Subcutaneous adipose tissue (tissue), 4 donors: ENCODE data around the gene CCDC196. TPM values are rescaled to one million over a fixed set of nuclear protein-coding genes. Genes with fewer than 3 reads are reported as not detected.

Experiments used
- total RNA-seq, 4 donors: library from RNA; depleted of rRNA; stranded (reverse); fragments of >200 nt; gene quantifications; one replicate each; pipeline ENCODE4 v1.1.0, GENCODE V29; 2016
- TF ChIP-seq, protein P1 (sequence below): fragments of 450-650 bp; IDR thresholded peaks from one replicate; pipeline ENCODE4 v1.5.1; 2016; ENCODE audit warnings: low read depth, mild to moderate bottlenecking, control low read depth, antibody characterized with exemption, moderate library complexity

Gene CCDC196
- total RNA-seq, 4 donors from 2014 or later: not detected

DNA sequence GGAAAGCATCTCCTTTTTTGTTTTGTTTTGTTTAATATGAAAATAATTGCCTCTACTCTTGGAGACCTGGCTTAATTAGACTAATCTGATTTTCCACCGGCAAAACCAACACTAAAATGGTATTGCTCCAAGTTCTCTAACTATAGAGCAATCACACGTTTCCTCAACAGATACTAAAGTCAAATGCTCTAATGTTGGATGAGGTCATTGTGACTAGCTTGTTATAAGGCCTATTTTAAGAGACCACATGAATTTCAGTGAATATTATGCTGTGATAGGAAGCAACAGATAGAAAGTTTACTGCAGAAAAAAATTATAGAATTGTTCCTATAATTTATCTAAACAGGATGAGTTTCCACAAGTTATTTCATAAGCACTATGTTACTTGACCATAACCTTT is 3.3 kb upstream of the CCDC196 start:
- TF ChIP-seq, protein P1, sequence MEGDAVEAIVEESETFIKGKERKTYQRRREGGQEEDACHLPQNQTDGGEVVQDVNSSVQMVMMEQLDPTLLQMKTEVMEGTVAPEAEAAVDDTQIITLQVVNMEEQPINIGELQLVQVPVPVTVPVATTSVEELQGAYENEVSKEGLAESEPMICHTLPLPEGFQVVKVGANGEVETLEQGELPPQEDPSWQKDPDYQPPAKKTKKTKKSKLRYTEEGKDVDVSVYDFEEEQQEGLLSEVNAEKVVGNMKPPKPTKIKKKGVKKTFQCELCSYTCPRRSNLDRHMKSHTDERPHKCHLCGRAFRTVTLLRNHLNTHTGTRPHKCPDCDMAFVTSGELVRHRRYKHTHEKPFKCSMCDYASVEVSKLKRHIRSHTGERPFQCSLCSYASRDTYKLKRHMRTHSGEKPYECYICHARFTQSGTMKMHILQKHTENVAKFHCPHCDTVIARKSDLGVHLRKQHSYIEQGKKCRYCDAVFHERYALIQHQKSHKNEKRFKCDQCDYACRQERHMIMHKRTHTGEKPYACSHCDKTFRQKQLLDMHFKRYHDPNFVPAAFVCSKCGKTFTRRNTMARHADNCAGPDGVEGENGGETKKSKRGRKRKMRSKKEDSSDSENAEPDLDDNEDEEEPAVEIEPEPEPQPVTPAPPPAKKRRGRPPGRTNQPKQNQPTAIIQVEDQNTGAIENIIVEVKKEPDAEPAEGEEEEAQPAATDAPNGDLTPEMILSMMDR: no peak

DNA sequence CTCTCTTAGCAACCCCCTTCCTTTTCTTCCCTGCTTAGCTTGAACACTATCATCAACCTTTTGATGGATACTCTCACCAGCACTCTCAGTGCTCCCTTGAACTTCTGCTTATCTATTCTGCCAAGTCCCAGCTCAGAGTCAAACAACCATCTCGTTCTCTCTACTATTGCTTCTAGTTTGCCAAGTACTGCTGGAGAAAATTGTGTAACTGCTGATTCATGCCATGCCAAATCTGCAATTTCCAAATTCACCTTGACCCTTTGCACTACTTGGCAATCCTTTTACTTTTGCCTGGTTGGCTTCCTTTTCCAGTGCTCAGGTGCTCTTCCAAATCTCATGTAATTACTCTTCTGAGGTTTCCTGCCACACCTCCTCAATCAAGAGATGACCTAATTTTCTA is 2.8 kb upstream of the CCDC196 start:
- TF ChIP-seq, protein P1: no peak

DNA sequence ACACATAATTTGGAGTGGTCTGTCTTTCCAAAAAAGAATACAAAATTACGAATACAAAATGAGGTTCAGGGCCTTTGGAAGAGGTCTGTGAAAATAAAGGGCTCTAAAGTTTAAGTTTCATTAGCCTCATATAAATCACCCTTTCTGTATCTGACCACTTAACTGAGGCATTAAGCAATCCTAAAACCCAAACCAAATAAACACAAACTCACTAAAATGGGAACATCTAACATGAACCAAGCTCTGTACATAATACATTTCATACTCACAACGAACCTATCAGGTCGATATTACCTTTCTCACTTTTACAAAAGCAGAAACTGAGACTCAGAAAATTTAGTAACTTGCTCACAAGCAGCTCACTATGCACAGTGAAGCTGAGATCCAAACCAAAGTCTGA is 1.1 kb upstream of the CCDC196 start:
- TF ChIP-seq, protein P1: no peak

DNA sequence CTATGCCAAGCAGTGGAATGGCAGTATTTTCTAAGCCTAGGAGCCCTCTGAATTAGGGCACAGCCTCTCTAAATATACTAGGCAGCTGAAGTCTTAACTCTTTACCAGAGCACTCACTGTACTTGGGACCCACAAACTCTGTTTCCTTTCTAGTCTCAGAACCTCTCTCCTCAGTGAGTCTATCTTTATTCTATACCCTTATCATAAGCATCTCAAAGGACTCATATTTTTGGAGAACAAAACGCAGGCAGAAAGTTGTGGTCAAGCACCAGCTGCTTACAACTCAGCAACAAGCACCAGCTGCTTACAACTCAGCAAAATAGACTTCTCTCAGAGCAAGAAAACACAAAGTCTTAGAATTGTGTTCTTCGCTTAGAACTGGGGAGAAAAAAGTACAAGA is 993 bp downstream of the CCDC196 start:
- TF ChIP-seq, protein P1: no peak

DNA sequence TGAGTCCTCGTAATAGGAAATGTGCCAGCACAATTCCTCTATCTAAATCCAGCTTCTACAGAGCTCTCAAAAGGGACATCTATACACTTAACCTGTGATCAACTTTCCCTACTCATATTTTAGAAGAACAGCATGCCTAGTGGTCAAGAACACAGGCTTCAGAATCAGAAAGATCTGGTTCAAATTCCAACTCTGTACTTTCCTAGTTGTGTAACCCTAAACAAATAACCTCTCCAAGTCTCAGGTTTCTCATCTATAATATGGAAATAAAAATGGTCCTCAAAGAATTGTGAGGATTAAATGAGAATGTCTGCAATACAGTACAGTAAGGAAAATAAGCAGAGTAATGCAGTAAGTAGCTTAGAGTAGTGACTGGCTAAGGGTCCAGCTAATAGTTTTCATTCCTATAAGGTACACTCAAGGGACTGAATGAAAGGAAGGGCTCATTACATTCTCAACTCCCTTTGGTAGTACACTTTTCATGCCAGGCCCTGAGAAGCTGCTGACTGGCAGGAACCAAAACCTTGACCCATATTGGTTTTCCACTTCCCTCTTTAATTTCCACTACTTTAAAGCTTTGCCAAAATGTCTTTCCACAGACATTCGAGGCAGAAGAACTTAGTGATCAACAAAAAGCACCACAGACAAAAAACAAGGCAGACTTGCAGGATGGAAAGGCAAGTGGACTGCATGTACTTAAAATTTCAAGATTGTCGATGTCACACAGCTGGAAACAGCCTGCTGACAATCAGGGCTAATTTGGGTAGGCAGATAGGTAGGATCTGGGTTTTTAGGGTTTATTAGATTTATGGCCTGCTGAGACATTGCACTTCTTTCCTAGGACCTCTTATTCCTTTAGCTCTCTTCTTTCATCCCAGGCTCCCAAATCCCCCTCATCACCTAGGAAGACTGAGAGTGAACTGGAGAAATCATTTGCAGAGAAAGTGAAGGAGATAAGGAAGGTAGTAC is 4.3 kb downstream of the CCDC196 start:
- TF ChIP-seq, protein P1: no peak

DNA sequence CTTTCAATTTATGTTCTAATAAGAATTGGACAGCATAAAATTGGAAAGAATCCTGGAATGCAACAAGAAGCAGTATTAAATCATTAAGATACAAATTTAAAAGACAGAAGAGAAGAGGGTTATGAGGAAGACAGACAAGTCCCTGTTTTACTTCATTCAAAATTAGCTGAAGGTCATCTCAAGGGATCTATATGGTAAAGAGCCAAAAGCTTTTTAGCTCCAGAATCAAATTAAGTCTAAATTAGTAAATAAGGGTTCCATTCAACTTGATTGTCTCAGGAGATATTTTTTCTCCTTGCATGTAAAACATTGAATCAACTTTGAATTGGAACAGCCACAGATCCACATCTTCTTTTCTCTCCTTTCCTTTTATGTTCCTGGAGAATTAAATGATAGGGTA is 7.6 kb downstream of the CCDC196 start:
- TF ChIP-seq, protein P1: no peak

DNA sequence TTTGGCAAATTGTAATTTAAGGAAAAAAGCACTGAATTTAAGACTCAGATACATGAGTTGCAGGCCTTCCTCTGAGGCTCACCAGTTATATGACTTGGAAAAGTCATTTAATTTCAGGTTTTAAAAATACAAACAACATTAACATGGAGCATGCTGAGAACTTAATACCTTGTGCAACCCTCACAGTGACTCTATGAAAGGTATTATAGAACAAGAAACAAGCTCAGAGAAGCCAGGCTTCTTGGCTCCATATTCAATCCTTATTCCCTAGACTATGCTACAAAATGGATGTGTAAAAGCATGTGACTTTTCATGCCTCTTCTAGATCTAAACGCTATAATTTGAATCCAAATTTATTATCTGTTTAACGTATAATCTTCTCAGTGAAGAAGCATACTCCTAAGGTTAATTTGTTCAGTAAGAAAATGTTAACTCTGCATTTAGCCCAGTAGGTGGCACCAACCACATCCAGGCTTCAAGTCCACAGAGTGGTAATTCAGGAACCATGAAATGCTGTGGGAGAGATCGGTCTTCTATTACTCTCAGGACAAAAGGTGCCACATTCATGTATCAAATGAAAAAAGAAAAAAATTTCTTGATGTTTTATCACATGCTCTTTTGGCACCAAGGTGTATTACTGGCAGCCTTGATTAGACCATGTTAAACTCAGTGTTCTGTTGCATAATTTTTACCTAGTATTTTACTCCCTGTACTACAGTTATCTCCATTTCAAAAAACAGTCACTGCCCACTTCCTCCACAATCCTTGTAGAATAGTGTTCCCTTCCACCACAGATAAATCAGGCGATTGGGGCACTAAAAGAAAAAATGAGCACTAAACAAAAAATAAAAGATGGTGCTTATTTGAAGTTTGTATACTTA is 9.3 kb downstream of the CCDC196 start:
- TF ChIP-seq, protein P1: no peak
